ENCODE measurements around the gene C7orf25.

DNA sequence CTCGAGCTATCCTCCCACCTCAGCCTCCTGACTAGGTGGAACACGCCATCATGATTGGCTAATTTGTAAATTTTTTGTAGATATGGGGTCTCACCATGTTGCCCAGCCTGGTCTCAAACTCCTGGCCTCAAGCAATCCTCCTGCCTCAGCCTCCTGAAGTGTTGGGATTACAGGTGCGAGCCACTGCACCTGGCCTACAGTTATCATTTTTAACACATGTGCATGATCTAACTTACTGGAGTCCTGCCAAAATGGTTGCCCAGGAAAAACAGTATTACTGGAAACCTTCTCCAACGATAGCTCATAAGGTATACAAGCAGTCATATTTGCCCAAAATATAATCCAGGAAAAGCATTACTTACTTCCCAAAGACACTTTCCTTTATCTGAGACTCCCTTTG is 40.5 kb upstream of the C7orf25 start:
- TF ChIP-seq POLR2A (IDR thresholded peaks at IDR 0.05), result no peak
- TF ChIP-seq, protein P1, sequence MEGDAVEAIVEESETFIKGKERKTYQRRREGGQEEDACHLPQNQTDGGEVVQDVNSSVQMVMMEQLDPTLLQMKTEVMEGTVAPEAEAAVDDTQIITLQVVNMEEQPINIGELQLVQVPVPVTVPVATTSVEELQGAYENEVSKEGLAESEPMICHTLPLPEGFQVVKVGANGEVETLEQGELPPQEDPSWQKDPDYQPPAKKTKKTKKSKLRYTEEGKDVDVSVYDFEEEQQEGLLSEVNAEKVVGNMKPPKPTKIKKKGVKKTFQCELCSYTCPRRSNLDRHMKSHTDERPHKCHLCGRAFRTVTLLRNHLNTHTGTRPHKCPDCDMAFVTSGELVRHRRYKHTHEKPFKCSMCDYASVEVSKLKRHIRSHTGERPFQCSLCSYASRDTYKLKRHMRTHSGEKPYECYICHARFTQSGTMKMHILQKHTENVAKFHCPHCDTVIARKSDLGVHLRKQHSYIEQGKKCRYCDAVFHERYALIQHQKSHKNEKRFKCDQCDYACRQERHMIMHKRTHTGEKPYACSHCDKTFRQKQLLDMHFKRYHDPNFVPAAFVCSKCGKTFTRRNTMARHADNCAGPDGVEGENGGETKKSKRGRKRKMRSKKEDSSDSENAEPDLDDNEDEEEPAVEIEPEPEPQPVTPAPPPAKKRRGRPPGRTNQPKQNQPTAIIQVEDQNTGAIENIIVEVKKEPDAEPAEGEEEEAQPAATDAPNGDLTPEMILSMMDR (IDR thresholded peaks at IDR 0.05 in 8 of 11, conservative IDR thresholded peaks at IDR 0.05 in 3 of 11), result no peak
